ELR (cell line): Measurements from ENCODE around the gene ZNF778.
"Not testable (repeated sequence)": the region's sequence is repeated elsewhere in the genome, so short reads cannot be mapped to it uniquely, and the experiment has no call there.

Experiments used
- DNase-seq: peaks from one replicate; pipeline ENCODE4 v3.0.0-alpha.2; 2015; ENCODE audit warnings: low read depth

ZNF778 gene

DNA sequence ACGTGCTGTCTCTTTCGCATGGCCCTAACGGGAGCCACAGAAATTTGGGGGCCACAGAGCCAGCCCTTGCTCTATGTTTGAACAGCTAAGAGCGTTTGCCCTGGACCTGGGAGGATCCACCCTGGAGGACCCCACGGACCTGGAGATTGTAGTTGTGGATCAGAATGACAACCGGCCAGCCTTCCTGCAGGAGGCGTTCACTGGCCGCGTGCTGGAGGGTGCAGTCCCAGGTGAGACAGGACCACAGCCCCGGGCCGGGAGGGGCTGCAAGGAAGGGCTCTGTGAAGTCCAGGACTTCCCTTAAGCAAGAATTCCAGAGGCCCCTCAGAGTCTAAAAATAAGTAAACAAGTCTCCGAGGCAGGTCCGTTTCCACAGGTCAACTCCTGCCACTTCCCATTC lies 34.0 kb upstream of the ZNF778 start:
- no peak for DNase-seq

DNA sequence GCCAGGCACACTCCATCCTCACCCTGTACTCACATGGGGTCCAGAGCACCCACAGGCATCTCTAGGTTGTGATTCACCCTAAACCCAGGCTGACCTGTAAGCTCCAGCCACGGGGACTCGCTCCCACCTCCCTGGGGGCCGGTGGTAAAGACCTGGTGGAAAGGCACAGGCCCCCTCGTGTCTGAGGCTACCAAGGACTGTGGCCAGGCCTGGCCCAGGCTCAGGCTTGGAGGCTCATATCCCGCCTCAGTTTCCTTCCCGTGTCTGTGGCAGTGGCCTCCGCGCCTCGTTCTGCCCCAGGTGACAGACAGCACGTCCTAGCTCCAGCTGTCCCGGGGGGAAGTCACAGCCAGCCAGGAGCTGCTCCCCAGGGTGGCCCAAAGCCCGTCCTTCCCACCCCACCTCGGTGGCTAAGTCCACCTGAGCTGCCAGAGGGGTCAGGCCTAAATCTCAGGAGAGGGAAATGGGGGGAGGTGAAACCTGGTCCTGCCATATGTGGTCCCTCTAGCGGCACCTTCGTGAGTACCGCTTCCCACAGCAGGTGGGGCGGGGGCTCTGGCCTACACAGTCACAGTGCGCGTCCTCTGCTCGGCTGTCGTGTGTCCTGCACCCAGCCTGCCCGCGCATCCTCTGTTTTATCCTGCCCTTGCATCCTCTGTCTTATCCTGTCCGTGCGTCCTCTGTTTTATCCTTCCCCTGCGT lies 33.4 kb upstream of the ZNF778 start:
- DNase-seq = no peak

DNA sequence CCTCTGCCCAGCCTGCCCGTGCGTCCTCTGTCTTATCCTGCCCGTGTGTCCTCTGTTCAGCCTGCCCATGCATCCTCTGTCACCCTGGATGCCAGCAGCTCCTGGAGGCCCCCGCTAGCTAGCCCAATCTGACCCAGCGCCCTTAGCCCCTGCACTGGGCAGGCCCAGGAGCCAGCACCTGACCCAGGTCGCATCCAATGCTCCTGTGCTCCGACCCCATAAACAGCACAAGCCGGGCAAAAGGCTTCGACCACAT lies 32.9 kb upstream of the ZNF778 start:
- no peak for DNase-seq

DNA sequence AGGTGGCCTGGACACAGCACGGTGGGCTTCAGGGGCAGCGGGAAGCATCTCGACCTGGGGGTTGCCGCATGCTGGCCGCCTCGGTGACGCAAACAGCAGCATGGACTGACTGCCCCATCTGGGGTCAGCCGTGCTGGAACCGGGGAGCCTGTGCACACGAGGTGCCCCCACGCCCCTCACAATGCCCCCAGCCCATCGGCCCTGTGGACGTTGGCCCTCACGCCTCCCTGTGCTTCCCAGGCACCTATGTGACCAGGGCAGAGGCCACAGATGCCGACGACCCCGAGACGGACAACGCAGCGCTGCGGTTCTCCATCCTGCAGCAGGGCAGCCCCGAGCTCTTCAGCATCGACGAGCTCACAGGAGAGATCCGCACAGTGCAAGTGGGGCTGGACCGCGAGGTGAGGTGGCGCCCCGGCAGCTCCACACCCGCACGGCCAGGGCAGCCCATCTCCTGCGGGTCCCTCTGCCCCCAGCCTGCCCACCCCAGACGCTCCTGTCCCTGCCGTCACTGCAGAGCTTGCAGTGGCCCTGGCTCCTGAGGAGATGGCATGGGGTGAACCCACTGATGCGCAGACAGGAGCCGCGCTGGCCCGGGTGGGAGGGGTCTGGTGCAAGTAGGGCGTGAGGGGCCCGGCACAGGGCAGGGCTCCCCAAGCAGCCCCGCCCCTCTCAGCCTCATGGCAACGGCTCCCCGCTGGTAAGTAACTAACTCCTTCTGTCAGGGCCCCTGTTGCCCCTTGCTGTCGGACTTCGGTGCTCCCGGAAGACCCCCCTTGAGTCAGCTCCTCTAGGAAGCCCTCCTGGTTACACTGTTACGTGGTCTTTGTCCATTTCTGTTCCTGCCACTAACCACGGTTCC lies 32.3 kb upstream of the ZNF778 start:
- peak; percentile 10 for DNase-seq

DNA sequence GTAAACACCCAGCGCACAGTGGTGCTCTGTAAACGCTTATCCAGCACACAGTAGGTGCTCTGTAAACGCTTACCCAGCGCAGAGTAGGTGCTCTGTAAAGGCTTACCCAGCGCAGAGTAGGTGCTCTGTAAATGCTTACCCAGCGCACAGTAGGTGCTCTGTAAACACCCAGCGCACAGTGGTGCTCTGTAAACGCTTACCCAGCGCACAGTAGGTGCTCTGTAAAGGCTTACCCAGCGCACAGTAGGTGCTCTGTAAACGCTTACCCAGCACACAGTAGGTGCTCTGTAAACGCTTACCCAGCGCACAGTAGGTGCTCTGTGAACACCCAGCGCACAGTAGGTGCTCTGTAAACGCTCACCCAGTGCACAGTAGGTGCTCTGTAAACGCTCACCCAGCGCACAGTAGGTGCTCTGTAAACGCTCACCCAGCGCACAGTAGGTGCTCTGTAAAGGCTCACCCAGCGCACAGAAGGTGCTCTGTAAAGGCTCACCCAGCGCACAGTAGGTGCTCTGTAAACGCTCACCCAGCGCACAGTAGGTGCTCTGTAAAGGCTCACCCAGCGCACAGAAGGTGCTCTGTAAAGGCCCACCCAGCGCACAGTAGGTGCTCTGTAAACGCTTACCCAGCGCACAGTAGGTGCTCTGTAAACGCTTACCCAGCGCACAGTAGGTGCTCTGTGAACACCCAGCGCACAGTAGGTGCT lies 31.5 kb upstream of the ZNF778 start:
- DNase-seq = not testable (repeated sequence)

DNA sequence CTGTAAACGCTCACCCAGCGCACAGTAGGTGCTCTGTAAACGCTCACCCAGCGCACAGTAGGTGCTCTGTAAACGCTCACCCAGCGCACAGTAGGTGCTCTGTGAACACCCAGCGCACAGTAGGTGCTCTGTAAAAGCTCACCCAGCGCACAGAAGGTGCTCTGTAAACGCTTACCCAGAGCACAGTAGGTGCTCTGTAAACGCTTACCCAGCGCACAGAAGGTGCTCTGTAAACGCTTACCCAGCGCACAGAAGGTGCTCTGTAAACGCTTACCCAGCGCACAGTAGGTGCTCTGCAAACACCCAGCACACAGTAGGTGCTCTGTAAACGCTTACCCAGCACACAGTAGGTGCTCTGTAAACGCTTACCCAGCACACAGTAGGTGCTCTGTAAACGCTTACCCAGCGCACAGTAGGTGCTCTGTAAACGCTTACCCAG lies 30.9 kb upstream of the ZNF778 start:
- DNase-seq = peak; percentile 8

DNA sequence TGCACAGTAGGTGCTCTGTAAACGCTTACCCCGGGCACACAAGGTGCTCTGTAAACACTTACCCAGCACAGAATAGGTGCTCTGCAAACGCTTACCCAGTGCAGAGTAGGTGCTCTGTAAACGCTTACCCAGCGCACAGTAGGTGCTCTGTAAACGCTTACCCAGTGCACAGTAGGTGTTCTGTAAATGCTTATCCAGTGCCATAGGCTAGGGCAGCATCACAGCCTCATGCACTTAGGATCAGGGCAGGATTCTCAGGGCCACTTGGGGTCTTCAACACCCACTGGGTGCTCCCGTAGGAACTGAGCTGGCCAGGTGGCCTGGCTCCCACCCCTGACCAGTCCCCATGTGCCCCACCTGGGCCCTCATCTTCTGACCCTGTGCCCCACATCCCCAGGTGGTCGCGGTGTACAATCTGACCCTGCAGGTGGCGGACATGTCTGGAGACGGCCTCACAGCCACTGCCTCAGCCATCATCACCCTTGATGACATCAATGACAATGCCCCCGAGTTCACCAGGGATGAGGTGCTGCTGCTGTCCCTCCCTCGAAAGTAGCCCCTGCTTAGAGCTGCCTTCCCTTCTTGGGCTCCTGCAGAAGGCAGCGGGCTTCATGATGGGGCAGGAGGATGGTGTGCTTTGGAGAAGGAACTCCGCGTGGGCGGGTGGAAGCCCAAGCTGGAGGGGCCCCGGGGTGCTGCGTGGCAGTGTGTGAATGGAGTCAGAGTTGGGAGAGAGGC lies 30.3 kb upstream of the ZNF778 start:
- peak; percentile 46 for DNase-seq

DNA sequence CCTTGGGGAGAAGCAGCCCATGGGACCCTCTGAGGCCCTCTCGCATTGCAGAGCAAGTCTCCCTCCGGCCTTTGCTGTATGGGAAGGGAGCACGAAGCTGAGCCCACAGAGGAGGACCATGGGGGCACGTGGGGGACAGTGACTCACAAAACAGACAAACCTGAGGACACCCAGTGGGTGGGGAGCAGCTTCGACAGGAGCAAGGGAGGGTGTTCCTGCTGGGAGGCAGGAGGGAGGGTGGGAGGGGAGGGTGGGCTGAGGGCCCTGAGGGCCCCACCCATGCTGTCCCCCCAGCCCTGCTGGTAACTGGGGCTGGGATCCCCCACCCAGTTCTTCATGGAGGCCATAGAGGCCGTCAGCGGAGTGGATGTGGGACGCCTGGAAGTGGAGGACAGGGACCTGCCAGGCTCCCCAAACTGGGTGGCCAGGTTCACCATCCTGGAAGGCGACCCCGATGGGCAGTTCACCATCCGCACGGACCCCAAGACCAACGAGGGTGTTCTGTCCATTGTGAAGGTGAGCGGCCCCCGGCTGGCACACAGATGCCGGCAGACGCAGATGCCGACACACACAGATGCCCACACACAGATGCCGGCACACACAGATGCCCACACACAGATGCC lies 29.6 kb upstream of the ZNF778 start:
- peak; percentile 37 for DNase-seq

DNA sequence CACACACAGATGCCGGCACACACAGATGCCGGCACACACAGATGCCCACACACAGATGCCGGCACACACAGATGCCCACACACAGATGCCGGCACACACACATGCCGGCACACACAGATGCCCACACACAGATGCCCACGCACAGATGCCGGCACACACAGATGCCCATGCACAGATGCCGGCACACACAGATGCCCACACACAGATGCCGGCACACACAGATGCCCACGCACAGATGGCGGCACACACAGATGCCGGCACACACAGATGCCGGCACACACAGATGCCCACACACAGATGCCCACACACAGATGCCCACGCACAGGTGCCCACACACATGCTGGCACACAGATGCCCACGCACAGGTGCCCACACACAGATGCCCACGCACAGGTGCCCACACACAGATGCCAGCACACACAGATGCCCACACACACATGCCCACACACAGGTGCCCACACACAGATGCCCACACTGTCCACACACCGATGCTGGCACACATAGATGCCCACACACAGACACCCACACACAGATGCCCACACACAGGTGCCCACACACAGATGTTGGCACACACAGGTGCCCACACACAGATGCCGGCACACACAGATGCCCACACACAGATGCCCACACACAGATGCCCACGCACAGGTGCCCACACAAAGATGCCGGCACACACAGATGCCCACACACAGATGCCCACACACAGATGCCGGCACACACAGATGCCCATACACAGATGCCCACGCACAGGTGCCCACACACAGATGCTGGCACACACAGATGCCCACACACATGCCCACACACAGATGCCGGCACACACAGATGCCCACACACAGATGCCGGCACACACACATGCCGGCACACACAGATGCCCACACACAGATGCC lies 28.8 kb upstream of the ZNF778 start:
- not testable (repeated sequence) for DNase-seq

DNA sequence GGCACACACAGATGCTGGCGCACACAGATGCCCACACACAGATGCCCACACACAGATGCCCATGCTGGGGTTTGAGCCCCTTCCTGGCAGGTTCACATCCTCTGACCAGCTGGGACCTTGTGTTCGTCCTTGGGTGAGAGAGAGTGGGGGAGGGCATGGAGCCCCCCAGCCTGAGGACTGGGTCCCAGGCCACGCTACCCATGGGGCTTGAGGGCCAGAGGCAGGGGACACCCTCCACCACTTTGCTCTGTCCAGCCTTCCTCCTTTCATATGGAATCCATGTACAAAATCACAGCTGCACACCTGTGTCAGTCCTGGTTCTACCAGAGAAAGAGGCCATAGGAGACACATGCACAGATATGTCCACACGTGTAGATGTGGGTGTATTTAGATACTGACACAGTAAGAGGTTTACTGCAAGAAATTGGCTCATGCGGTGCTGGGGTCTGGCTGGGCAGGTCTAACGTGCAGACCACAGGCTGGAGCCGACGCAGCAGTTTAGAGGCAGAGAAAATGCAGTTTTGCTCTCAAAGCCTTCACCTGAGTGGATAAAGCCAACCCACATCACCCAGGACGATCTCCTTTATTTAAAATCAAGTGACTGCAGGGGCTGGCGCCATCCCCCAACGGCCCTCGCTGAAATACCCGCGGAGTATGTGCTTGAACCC lies 28.0 kb upstream of the ZNF778 start:
- DNase-seq = no peak

DNA sequence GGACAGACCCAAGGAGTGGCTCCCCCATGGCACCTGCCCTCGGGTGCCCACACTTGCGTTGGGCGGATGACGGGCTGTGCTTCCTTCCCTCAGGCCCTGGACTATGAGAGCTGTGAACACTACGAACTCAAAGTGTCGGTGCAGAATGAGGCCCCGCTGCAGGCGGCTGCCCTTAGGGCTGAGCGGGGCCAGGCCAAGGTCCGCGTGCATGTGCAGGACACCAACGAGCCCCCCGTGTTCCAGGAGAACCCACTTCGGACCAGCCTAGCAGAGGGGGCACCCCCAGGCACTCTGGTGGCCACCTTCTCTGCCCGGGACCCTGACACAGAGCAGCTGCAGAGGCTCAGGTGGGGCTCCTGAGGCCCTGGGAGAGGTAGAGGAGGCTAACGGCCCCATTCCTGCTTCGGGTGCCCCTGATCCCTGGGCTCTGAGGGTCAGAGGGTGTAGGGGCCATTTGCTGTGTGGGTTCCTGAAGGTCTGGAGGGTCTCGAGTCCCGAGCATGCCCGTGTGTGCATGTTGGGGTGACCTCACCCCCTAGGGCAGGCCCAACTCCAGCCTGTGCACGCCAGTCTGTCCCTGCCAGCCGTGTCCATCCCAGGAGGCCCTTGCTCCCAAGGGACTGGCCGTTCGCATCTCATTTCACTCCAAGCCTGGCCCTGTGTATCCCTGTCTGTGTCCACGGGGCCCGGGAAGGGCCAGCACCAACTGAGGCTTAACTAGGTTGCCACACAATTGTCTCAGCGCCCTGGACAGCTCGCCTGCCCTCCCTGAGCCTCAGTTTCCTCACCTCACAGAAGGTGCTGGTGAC lies 27.1 kb upstream of the ZNF778 start:
- no peak for DNase-seq

DNA sequence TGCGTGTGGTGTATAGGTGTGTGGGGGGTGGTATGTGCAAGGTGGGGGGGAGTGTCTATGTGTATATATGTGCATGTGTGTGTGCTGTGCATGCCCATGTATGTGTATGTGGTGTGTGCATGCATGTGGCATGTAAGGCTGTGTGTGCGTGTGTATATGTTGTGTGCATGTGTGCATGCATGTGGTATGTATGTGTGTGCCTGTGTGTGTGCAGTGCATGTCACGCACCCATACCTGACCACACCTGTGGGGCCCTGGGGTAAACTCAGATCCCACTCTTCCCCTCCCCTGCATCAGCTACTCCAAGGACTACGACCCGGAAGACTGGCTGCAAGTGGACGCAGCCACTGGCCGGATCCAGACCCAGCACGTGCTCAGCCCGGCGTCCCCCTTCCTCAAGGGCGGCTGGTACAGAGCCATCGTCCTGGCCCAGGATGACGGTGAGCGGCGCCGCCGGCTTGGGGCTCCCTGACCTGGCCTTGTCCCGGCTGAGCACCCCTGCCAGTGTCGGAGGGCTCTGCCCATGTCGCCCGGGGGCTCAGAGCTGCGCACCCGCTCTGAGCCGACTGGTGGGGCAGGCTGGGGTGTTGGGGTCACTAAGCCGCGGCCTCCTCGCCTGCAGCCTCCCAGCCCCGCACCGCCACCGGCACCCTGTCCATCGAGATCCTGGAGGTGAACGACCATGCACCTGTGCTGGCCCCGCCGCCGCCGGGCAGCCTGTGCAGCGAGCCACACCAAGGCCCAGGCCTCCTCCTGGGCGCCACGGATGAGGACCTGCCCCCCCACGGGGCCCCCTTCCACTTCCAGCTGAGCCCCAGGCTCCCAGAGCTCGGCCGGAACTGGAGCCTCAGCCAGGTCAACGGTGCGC lies 26.2 kb upstream of the ZNF778 start:
- no peak for DNase-seq

DNA sequence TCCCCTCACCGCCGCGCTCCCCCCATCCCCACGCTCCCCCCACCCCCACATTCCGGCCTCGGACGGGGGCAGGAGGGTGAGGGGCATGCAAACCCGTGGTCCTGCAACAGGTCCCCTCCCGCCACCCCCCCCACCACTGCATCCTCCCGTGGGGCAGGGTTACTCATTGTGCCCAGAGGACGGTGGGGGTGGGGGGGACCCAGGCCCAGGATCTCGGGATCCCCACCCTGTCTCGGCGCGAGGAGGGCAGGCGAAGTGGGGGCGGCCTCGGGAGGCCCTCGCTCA lies 25.7 kb upstream of the ZNF778 start:
- no peak for DNase-seq

DNA sequence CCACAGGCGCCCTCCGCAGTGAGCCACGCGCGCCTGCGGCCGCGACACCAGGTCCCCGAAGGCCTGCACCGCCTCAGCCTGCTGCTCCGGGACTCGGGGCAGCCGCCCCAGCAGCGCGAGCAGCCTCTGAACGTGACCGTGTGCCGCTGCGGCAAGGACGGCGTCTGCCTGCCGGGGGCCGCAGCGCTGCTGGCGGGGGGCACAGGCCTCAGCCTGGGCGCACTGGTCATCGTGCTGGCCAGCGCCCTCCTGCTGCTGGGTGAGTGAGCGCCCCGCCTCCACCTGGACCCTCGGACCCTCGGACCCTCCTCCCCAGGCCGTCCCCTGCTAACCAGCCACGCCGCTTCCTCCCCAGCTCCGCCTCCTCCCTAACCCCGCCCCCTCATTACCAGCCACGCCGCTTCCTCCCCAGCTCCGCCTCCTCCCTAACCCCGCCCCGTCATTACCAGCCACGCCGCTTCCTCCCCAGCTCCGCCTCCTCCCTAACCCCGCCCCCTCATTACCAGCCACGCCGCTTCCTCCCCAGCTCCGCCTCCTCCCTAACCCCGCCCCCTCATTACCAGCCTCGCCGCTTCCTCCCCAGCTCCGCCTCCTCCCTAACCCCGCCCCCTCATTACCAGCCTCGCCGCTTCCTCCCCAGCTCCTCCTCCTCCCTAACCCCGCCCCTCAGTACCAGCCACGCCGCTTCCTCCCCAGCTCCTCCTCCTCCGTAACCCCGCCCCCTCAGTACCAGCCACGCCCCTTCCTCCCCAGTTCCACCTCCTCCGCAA lies 25.1 kb upstream of the ZNF778 start:
- peak; percentile 80 for DNase-seq

DNA sequence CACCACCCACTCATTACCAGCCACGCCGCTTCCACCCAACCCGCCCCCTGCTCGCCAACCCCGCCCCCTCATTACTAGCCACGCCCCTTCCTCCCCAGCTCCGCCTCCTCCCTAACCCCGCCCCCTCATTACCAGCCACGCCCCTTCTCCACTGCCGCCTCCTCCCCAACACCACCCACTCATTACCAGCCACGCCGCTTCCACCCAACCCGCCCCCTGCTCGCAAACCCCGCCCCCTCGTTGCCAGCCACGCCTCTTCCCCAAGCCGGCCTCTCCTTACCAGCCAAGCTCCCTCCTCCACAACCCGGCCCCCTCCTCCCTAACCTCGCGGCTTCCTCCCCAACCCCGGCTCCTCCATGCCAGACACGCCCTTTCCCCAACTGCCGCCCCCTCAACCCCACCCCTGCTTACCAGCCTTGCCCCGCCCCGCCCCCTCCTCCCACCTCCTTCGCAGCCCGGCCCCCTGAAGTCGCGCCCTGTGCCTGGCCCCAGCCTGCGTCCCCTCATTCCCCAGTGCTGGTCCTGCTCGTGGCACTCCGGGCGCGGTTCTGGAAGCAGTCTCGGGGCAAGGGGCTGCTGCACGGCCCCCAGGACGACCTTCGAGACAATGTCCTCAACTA lies 24.4 kb upstream of the ZNF778 start:
- DNase-seq = peak; percentile 57

DNA sequence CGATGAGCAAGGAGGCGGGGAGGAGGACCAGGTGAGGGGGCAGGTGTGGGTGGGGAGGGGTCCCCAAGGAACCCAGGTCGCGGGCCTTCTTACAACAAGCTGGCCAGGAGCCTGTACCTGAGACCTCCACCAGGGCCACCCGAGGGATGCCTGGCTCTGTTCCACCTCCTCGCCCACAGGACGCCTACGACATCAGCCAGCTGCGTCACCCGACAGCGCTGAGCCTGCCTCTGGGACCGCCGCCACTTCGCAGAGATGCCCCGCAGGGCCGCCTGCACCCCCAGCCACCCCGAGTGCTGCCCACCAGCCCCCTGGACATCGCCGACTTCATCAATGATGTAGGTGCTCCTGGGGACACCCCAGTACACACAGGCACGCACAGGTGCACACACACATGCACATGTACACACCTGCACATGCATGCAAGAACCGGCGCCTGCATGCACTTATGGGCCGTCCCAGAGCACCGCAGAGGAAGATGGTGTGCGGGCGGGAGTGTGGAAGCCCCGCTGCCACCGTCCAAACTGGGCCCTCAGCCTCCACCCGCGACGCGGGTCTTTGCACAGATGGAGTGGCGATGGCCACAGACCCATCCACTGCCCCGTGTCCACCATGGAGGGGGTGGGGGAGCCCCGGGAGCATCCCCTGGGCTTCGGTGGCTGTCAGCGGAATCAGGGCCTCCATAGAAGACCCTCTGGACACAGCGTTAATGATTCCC lies 23.8 kb upstream of the ZNF778 start:
- DNase-seq = no peak
